CD4-positive, alpha-beta memory T cell (primary cell): ENCODE results near the gene SLC25A23. TPM values are rescaled to one million over a fixed set of nuclear protein-coding genes. Genes with fewer than 3 reads are reported as not detected.
A peak's percentile ranks its signal among the peaks of the same experiment; 100 is the strongest.

ENCODE experiments used
- CTCF ChIA-PET: fragments of 350-600 bp; sonication (Branson Sonifier 250); formaldehyde crosslinking; loops from one replicate; lab custom pipeline; 2021; ENCODE audit warnings: inconsistent platforms; ENCODE audit not compliant: partially characterized antibody; lab: Charles Lee
- POLR2A ChIA-PET: fragments of 350-600 bp; sonication (Branson Sonifier 250); formaldehyde crosslinking; loops from one replicate; lab custom pipeline; 2021; ENCODE audit not compliant: partially characterized antibody; lab: Charles Lee
- DNase-seq, 5 donors: peaks; one replicate each; pipeline versions ENCODE4 v3.0.0 to v3.0.0-alpha.2; 2020 to 2022; ENCODE audit warnings: mixed read lengths in 1 of 5
- H3K27ac ChIP-seq: one replicate; pipeline ENCODE4 v1.7.0; 2013; ENCODE audit warnings: low read depth, low read length
- H3K27me3 ChIP-seq: 2 replicates; pipeline ENCODE4 v1.7.0; 2013; ENCODE audit warnings: mild to moderate bottlenecking, low read length, moderate library complexity; ENCODE audit not compliant: insufficient read depth
- H3K36me3 ChIP-seq: 2 replicates; pipeline ENCODE4 v1.7.0; 2013; ENCODE audit warnings: mild to moderate bottlenecking, low read length, moderate library complexity; ENCODE audit not compliant: insufficient read depth
- H3K4me1 ChIP-seq: 2 replicates; pipeline ENCODE4 v1.7.0; 2013; ENCODE audit warnings: mild to moderate bottlenecking, low read length, moderate library complexity; ENCODE audit not compliant: insufficient read depth
- H3K4me3 ChIP-seq, 2 donors: one replicate each; pipeline ENCODE4 v1.7.0; 2013; ENCODE audit warnings: low read length in 2 of 2, mild to moderate bottlenecking in 1 of 2
- H3K9me3 ChIP-seq, 2 donors: one replicate each; pipeline ENCODE4 v1.7.0; 2013; ENCODE audit warnings: low read length in 2 of 2, control low read depth in 1 of 2; ENCODE audit not compliant: control insufficient read depth in 1 of 2
- H3K27ac Mint-ChIP-seq, 7 donors: one replicate each; pipeline ENCODE4 v1.8.0; 2020 to 2021; ENCODE audit warnings: mixed read lengths in 7 of 7, mild to moderate bottlenecking in 6 of 7, inconsistent platforms in 3 of 7, moderate library complexity in 3 of 7
- H3K27me3 Mint-ChIP-seq, 2 donors: one replicate each; pipeline ENCODE4 v1.8.0; 2020 to 2021; ENCODE audit warnings: mixed read lengths in 2 of 2
- H3K36me3 Mint-ChIP-seq, 2 donors: one replicate each; pipeline ENCODE4 v1.8.0; 2020 to 2021; ENCODE audit warnings: mixed read lengths in 2 of 2, inconsistent platforms in 1 of 2, mild to moderate bottlenecking in 1 of 2
- H3K4me1 Mint-ChIP-seq, 4 donors: one replicate each; pipeline ENCODE4 v1.8.0; 2020 to 2021; ENCODE audit warnings: mixed read lengths in 4 of 4, mild to moderate bottlenecking in 1 of 4
- H3K4me3 Mint-ChIP-seq, 8 donors: one replicate each; pipeline ENCODE4 v1.8.0; 2020 to 2021; ENCODE audit warnings: mixed read lengths in 8 of 8, mild to moderate bottlenecking in 7 of 8, moderate library complexity in 6 of 8, inconsistent platforms in 3 of 8
- H3K9me3 Mint-ChIP-seq, 8 donors: one replicate each; pipeline ENCODE4 v1.8.0; 2020 to 2021; ENCODE audit warnings: mixed read lengths in 8 of 8, mild to moderate bottlenecking in 5 of 8, inconsistent platforms in 3 of 8, moderate library complexity in 1 of 8
- intact Hi-C: fragments of 100-400 bp; cut with micrococcal nuclease; formaldehyde crosslinking; loops from one replicate; pipeline ENCODE4 v1.15.1; 2023
- polyA plus RNA-seq, 2 donors: library from polyadenylated mRNA; unstranded; fragments of 300-500 nt; fragmentation: Illumina TruSeq; gene quantifications; one replicate each; pipeline ENCODE4 v1.2.3, GENCODE V29; 2021
- total RNA-seq, 2 experiments: library from RNA; stranded (reverse); gene quantifications; one replicate each; pipeline ENCODE4 v1.2.3, GENCODE V29; 2021

The SLC25A23 gene
- total and polyA plus RNA-seq, 4 experiments from 2014 or later, result 8.2 to 25.5 (median 24.6) TPM

GRCh38 chr19:6443986-6444385, 15.6 kb downstream of the SLC25A23 start:
- ChIA-PET CTCF (no interaction called here), POLR2A (no interaction called here)
- Mint-ChIP-seq H3K4me1 (no peaks in the 10 kb centered on the region), H3K27ac (no peak overlapping the region), H3K36me3 (peaks cover 9 to 18% of the 10 kb centered on the region in 2 donors), H3K9me3 (no peaks in the 10 kb centered on the region), H3K4me3 (no peak overlapping the region), H3K27me3 (no peaks in the 10 kb centered on the region)
- H3K9me3 ChIP-seq, result no peaks in the 10 kb centered on the region
- no peak overlapping the region for H3K4me3 ChIP-seq
- DNase-seq, result no peak
- no peaks in the 10 kb centered on the region for H3K27me3 ChIP-seq
- no peaks in the 10 kb centered on the region for H3K4me1 ChIP-seq
- intact Hi-C loops, result no loop called here
- H3K36me3 ChIP-seq, result no peaks in the 10 kb centered on the region
- no peak overlapping the region for H3K27ac ChIP-seq

GRCh38 chr19:6442087-6442688, 17.4 kb downstream of the SLC25A23 start:
- ChIA-PET CTCF (no interaction called here), POLR2A (no interaction called here)
- peak in 1 of 5 donors; percentile 10 for DNase-seq
- H3K36me3 ChIP-seq, result no peaks in the 10 kb centered on the region
- Mint-ChIP-seq H3K27me3 (no peaks in the 10 kb centered on the region), H3K4me3 (no peak overlapping the region), H3K4me1 (no peaks in the 10 kb centered on the region), H3K27ac (no peak overlapping the region), H3K36me3 (peaks cover 9 to 17% of the 10 kb centered on the region in 2 donors), H3K9me3 (no peaks in the 10 kb centered on the region)
- no peaks in the 10 kb centered on the region for H3K27me3 ChIP-seq
- H3K4me1 ChIP-seq, result no peaks in the 10 kb centered on the region
- no peaks in the 10 kb centered on the region for H3K9me3 ChIP-seq
- intact Hi-C loops, result no loop called here
- no peak overlapping the region for H3K4me3 ChIP-seq
- H3K27ac ChIP-seq, result no peak overlapping the region

DNA sequence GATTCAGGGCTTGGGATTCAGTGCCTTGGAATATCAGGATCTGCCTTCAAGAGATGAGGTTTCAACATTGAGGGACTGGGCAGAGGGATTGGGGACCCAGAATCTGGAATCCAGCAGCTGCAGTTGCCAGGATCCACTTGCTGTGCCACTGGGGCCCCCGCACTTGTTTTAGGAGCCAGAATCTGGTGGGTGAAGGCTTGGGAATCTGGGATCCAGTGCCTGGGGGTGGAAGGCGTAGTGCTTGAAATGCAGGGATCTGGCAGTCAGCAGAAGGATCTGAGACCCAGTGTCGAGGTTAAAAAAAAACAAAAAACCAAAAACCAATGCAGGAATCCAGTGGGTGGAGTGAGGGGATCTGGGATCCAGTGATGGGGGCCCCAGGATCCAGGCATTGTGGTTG, 18.7 kb downstream of the SLC25A23 start:
- H3K4me1 ChIP-seq, result no peaks in the 10 kb centered on the region
- no peaks in the 10 kb centered on the region for H3K36me3 ChIP-seq
- no peaks in the 10 kb centered on the region for H3K27me3 ChIP-seq
- Mint-ChIP-seq H3K4me1 (no peaks in the 10 kb centered on the region), H3K9me3 (no peaks in the 10 kb centered on the region), H3K27me3 (no peaks in the 10 kb centered on the region), H3K36me3 (peaks cover 1 to 5% of the 10 kb centered on the region in 2 donors), H3K4me3 (no peak overlapping the region), H3K27ac (no peak overlapping the region)
- no peaks in the 10 kb centered on the region for H3K9me3 ChIP-seq
- no peak for DNase-seq
- CTCF ChIA-PET, result no interaction called here
- POLR2A ChIA-PET, result no interaction called here
- no peak overlapping the region for H3K27ac ChIP-seq
- H3K4me3 ChIP-seq, result no peak overlapping the region
- intact Hi-C loops, result no loop called here

DNA sequence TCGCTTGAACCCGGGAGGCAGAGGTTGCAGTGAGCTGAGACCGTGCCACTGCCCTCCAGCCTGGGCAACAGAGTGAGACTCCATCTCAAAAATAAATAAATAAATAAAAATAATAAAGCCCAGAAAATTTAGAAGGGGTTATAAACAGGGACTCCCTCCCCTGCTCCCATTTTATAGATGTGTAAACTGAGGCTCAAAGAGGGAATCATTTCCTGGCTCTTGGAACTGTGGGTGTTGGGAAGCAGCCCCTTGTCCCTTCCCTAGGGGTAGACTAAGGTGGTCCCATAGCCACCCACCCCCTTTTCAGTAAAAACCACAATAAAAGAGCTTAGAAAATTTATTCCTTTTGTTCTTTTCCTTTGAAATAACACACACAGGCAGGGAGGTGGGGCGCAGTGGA, 19.8 kb downstream of the SLC25A23 start:
- intact Hi-C loops, result no loop called here
- Mint-ChIP-seq H3K4me3 (no peak overlapping the region), H3K27me3 (no peaks in the 10 kb centered on the region), H3K4me1 (no peaks in the 10 kb centered on the region), H3K9me3 (no peaks in the 10 kb centered on the region), H3K27ac (peak overlapping the region in 1 of 7 donors; percentile 57), H3K36me3 (no peaks in the 10 kb centered on the region)
- Histone ChIP-seq H3K9me3 (no peaks in the 10 kb centered on the region), H3K36me3 (no peaks in the 10 kb centered on the region), H3K27me3 (no peaks in the 10 kb centered on the region), H3K27ac (no peak overlapping the region), H3K4me3 (no peak overlapping the region), H3K4me1 (no peaks in the 10 kb centered on the region)
- DNase-seq, result no peak
- ChIA-PET CTCF (no interaction called here), POLR2A (no interaction called here)

GRCh38 chr19:6433663-6434062, 25.9 kb downstream of the SLC25A23 start, which contains the start of gene SLC25A41:
SLC25A41 (minus strand) TSS chr19:6433763; CDS start chr19:6433693, 70 bp downstream.
- Histone ChIP-seq H3K4me3 (no peak within 1 kb of the TSS), H3K9me3 (no peaks in the 10 kb centered on the region), H3K27me3 (no peaks in the 10 kb centered on the region), H3K27ac (no peak within 1 kb of the TSS), H3K4me1 (peaks cover 4% of the 10 kb centered on the region), H3K36me3 (no peaks in the 10 kb centered on the region)
- Mint-ChIP-seq H3K4me1 (peaks cover 0 to 1% (median 0%) of the 10 kb centered on the region in 4 donors), H3K27me3 (no peaks in the 10 kb centered on the region), H3K9me3 (no peaks in the 10 kb centered on the region), H3K27ac (no peak within 1 kb of the TSS), H3K4me3 (no peak within 1 kb of the TSS), H3K36me3 (no peaks in the 10 kb centered on the region)
- DNase-seq, result no peak
- ChIA-PET POLR2A (no interaction called here), CTCF (no interaction called here)
- intact Hi-C loops, result no loop called here

- intact Hi-C loops, result no loop called here
- ChIA-PET CTCF (no interaction called here), POLR2A (no interaction called here)
- Mint-ChIP-seq H3K27me3 (no peaks in the 10 kb centered on the region), H3K4me3 (no peak overlapping the region), H3K27ac (no peak overlapping the region), H3K9me3 (no peaks in the 10 kb centered on the region), H3K4me1 (peaks cover 0 to 1% (median 0%) of the 10 kb centered on the region in 4 donors), H3K36me3 (no peaks in the 10 kb centered on the region)
- Histone ChIP-seq H3K4me3 (no peak overlapping the region), H3K36me3 (no peaks in the 10 kb centered on the region), H3K27ac (no peak overlapping the region), H3K27me3 (no peaks in the 10 kb centered on the region), H3K9me3 (no peaks in the 10 kb centered on the region), H3K4me1 (peaks cover 4% of the 10 kb centered on the region)
- no peak for DNase-seq
Observed at GRCh38 chr19:6433165-6433564, 26.4 kb downstream of the SLC25A23 start.

GRCh38 chr19:6431891-6432290, 27.7 kb downstream of the SLC25A23 start:
- Mint-ChIP-seq H3K36me3 (no peaks in the 10 kb centered on the region), H3K9me3 (no peaks in the 10 kb centered on the region), H3K4me3 (peak overlapping the region in 1 of 8 donors; percentile 58), H3K27me3 (no peaks in the 10 kb centered on the region), H3K27ac (no peak overlapping the region), H3K4me1 (peaks cover 0 to 1% (median 0%) of the 10 kb centered on the region in 4 donors)
- no peaks in the 10 kb centered on the region for H3K36me3 ChIP-seq
- ChIA-PET POLR2A (interaction anchor here (1.0 kb wide), 1 partner anchor 29 kb away, joined by 4 read pairs; no protein-coding TSS in a partner anchor), CTCF (no interaction called here)
- no peak overlapping the region for H3K4me3 ChIP-seq
- H3K27ac ChIP-seq, result no peak overlapping the region
- intact Hi-C loops, result no loop called here
- H3K4me1 ChIP-seq, result peaks cover 4% of the 10 kb centered on the region
- no peaks in the 10 kb centered on the region for H3K27me3 ChIP-seq
- no peaks in the 10 kb centered on the region for H3K9me3 ChIP-seq
- DNase-seq, result peak in 1 of 5 donors; percentile 14
